SW480 (cell line): Measurements from ENCODE around the gene PMVK.
"Not testable (repeated sequence)": the region's sequence is repeated elsewhere in the genome, so short reads cannot be mapped to it uniquely, and the experiment has no call there.

ENCODE experiments used
- DNase-seq: peaks from one replicate; pipeline ENCODE4 v3.0.0-alpha.2; 2016; ENCODE audit warnings: low spot score

PMVK gene

GRCh38 chr1:154936555-154937084 is at the start of gene PMVK:
Gene PMVK (minus strand): TSS chr1:154936719. CDS start chr1:154936685, 34 bp downstream.
- DNase-seq, result peak; percentile 96

GRCh38 chr1:154983776-154984466 is 47.4 kb upstream of the PMVK start:
- no peak for DNase-seq

- peak; percentile 99 for DNase-seq
These were observed 46.6 kb upstream of the PMVK start, which contains the start of gene FLAD1 for GRCh38 chr1:154982897-154983648. Gene FLAD1 (plus strand): TSS chr1:154983344. CDS start chr1:154983695, 351 bp downstream.

GRCh38 chr1:154982341-154982740 is 45.8 kb upstream of the PMVK start:
- DNase-seq, result no peak

- DNase-seq, result no peak
These were observed 41.8 kb upstream of the PMVK start for GRCh38 chr1:154978360-154978759.

GRCh38 chr1:154977762-154978161 is 41.2 kb upstream of the PMVK start:
- DNase-seq, result not testable (repeated sequence)

- peak; percentile 49 for DNase-seq
These were observed 39.0 kb upstream of the PMVK start for GRCh38 chr1:154975409-154976059.

- DNase-seq, result peak; percentile 92
These were observed 38.4 kb upstream of the PMVK start for GRCh38 chr1:154974808-154975408.

GRCh38 chr1:154974102-154974807 is 37.7 kb upstream of the PMVK start, which contains the start of gene CKS1B:
Gene CKS1B (plus strand): TSS chr1:154974681. CDS start chr1:154974746, 65 bp downstream.
- DNase-seq, result peak; percentile 100

- DNase-seq, result peak; percentile 97
These were observed 37.0 kb upstream of the PMVK start for GRCh38 chr1:154973344-154974101.

- peak; percentile 96 for DNase-seq
These were observed 36.2 kb upstream of the PMVK start for GRCh38 chr1:154972517-154973343.

GRCh38 chr1:154972213-154972516 is 35.6 kb upstream of the PMVK start:
- DNase-seq, result no peak

GRCh38 chr1:154971341-154971998 is 35.0 kb upstream of the PMVK start:
- DNase-seq, result peak; percentile 79

GRCh38 chr1:154970631-154971340 is 34.3 kb upstream of the PMVK start, which contains the start of gene SHC1:
Gene SHC1 (minus strand): TSS chr1:154970747. CDS start chr1:154970526, 221 bp downstream.
- peak; percentile 72 for DNase-seq

- DNase-seq, result no peak
These were observed 33.4 kb upstream of the PMVK start for GRCh38 chr1:154969860-154970452.

- DNase-seq, result no peak
These were observed 32.7 kb upstream of the PMVK start for GRCh38 chr1:154969246-154969645.

GRCh38 chr1:154968731-154969130 is 32.2 kb upstream of the PMVK start:
- DNase-seq, result no peak

- no peak for DNase-seq
These were observed 30.9 kb upstream of the PMVK start for GRCh38 chr1:154967331-154967950.
